Stimulated activated CD4-positive, alpha-beta T cell treated with anti-CD3 and anti-CD28 coated beads, Interleukin-15, amount 100 ng/mL, for 24 hours (primary cell): ENCODE results near the gene ZCCHC4.

Experiments used
- DNase-seq: peaks from one replicate; pipeline ENCODE4 v3.0.0-alpha.2; 2020

The ZCCHC4 gene

GRCh38 chr4:25379591-25379990, 67.0 kb downstream of the ZCCHC4 start:
- DNase-seq = no peak

GRCh38 chr4:25383647-25384046, 71.1 kb downstream of the ZCCHC4 start:
- no peak for DNase-seq

- DNase-seq = no peak
Observed at GRCh38 chr4:25386926-25387325, 74.4 kb downstream of the ZCCHC4 start.

GRCh38 chr4:25397305-25397704, 84.7 kb downstream of the ZCCHC4 start:
- no peak for DNase-seq

GRCh38 chr4:25399510-25399909, 86.9 kb downstream of the ZCCHC4 start:
- DNase-seq = no peak

GRCh38 chr4:25401066-25401465, 88.5 kb downstream of the ZCCHC4 start:
- DNase-seq = no peak

GRCh38 chr4:25402521-25402920, 89.9 kb downstream of the ZCCHC4 start:
- DNase-seq = no peak

GRCh38 chr4:25403699-25404098, 91.1 kb downstream of the ZCCHC4 start:
- no peak for DNase-seq

GRCh38 chr4:25405453-25405852, 92.9 kb downstream of the ZCCHC4 start:
- DNase-seq = no peak

- no peak for DNase-seq
Observed at GRCh38 chr4:25406081-25406692, 93.6 kb downstream of the ZCCHC4 start.

GRCh38 chr4:25410820-25411529, 98.4 kb downstream of the ZCCHC4 start:
- DNase-seq = no peak

GRCh38 chr4:25413261-25413660, 100.7 kb downstream of the ZCCHC4 start:
- DNase-seq = no peak

- no peak for DNase-seq
Observed at GRCh38 chr4:25417014-25417413, 104.4 kb downstream of the ZCCHC4 start.
